B cell (primary cell): ENCODE results near the gene AUP1. TPM values are rescaled to one million over a fixed set of nuclear protein-coding genes. Genes with fewer than 3 reads are reported as not detected.
A peak's percentile ranks its signal among the peaks of the same experiment; 100 is the strongest.

Experiments used
- ATAC-seq: fragments of 200-7000 bp; cut with Tn5 transposase; one replicate; pipeline ENCODE4 v1.10.0; 2021; ENCODE audit warnings: low read depth, mild to moderate bottlenecking, moderate number of reproducible peaks, moderate library complexity
- CTCF ChIA-PET: fragments of 350-600 bp; sonication (Branson Sonifier 250); formaldehyde crosslinking; loops from one replicate; lab custom pipeline; 2021; ENCODE audit warnings: antibody characterized with exemption, inconsistent platforms; lab: Charles Lee
- POLR2A ChIA-PET: fragments of 350-600 bp; sonication (Branson Sonifier 250); formaldehyde crosslinking; loops from one replicate; lab custom pipeline; 2021; ENCODE audit warnings: antibody characterized with exemption; lab: Charles Lee
- DNase-seq: peaks from one replicate; pipeline ENCODE4 v3.0.0; 2013
- H2AFZ ChIP-seq: 2 replicates; pipeline ENCODE4 v1.6.1; 2012; ENCODE audit warnings: mild to moderate bottlenecking, low read depth, low read length; ENCODE audit not compliant: insufficient read depth, poor library complexity, severe bottlenecking
- H3K27ac ChIP-seq, 2 donors: 1 replicate in 1 of 2; 2 replicates in 1 of 2; pipeline ENCODE4 v1.5.1; 2012 to 2013; ENCODE audit warnings: low read length in 2 of 2, mild to moderate bottlenecking in 2 of 2, moderate library complexity in 1 of 2
- H3K27me3 ChIP-seq, 4 experiments: fragments of 200-600 bp in 1 of 4; sonication (generic) in 1 of 4; replicated peaks in 1 of 4; 1 replicate in 2 of 4; 2 replicates in 2 of 4; pipeline versions ENCODE4 v1.6.1 to v1.7.0; 2013 to 2016; ENCODE audit warnings: low read length in 3 of 4, mild to moderate bottlenecking in 2 of 4, mixed read lengths in 1 of 4, moderate library complexity in 1 of 4; ENCODE audit not compliant: insufficient read depth in 4 of 4, control insufficient read depth in 3 of 4; ENCODE audit errors: control extremely low read depth in 1 of 4
- H3K36me3 ChIP-seq, 2 experiments: replicated peaks in 1 of 2; 1 replicate in 1 of 2; 2 replicates in 1 of 2; pipeline versions ENCODE4 v1.6.1 to v1.7.1; 2013; ENCODE audit warnings: low read length in 1 of 2; ENCODE audit not compliant: insufficient read depth in 2 of 2, control insufficient read depth in 1 of 2; ENCODE audit errors: control extremely low read depth in 1 of 2, extremely low read depth in 1 of 2
- H3K4me1 ChIP-seq, 2 donors: fragments of 200-600 bp in 1 of 2; sonication (generic) in 1 of 2; 1 replicate in 1 of 2; 2 replicates in 1 of 2; pipeline versions ENCODE4 v1.5.1 to v1.6.1; 2013 to 2017; ENCODE audit warnings: low read length in 2 of 2; ENCODE audit not compliant: control insufficient read depth in 2 of 2, insufficient read depth in 2 of 2
- H3K4me2 ChIP-seq: replicated peaks from 2 replicates; pipeline ENCODE3; 2012; ENCODE audit warnings: mild to moderate bottlenecking, low read depth, low read length; ENCODE audit not compliant: poor library complexity, severe bottlenecking
- H3K4me3 ChIP-seq, 5 experiments: fragments of 200-600 bp in 1 of 5; sonication (generic) in 1 of 5; 1 replicate in 3 of 5; 2 replicates in 2 of 5; pipeline versions ENCODE4 v1.5.1 to v1.7.0; 2011 to 2016; ENCODE audit warnings: low read length in 4 of 5, mild to moderate bottlenecking in 4 of 5, low read depth in 2 of 5, control low read depth in 1 of 5, moderate library complexity in 1 of 5; ENCODE audit not compliant: insufficient read depth in 1 of 5; ENCODE audit errors: control extremely low read depth in 1 of 5, extremely low read depth in 1 of 5
- H3K79me2 ChIP-seq: fragments of 200-600 bp; sonication (generic); one replicate; pipeline ENCODE4 v1.6.0; 2016; ENCODE audit warnings: low read length; ENCODE audit not compliant: control insufficient read depth, insufficient read depth
- H3K9ac ChIP-seq: fragments of 200-600 bp; sonication (generic); 2 replicates; pipeline ENCODE4 v1.6.1; 2017; ENCODE audit warnings: mild to moderate bottlenecking, low read length, moderate library complexity
- H3K9me3 ChIP-seq, 3 donors: one replicate each; pipeline versions ENCODE4 v1.6.1 to v1.7.1; 2013; ENCODE audit warnings: low read length in 2 of 3; ENCODE audit not compliant: control insufficient read depth in 2 of 3, insufficient read depth in 1 of 3; ENCODE audit errors: control extremely low read depth in 1 of 3
- H4K20me1 ChIP-seq: 2 replicates; pipeline ENCODE4 v1.6.0; 2012; ENCODE audit warnings: mild to moderate bottlenecking, low read length; ENCODE audit not compliant: insufficient read depth, control insufficient read depth, poor library complexity, severe bottlenecking
- H3K27ac Mint-ChIP-seq: one replicate; pipeline ENCODE4 v1.8.0; 2021; ENCODE audit warnings: mixed read lengths
- H3K27me3 Mint-ChIP-seq: one replicate; pipeline ENCODE4 v1.8.0; 2021; ENCODE audit warnings: mixed read lengths
- H3K4me1 Mint-ChIP-seq: one replicate; pipeline ENCODE4 v1.8.0; 2021; ENCODE audit warnings: mixed read lengths
- H3K4me3 Mint-ChIP-seq: one replicate; pipeline ENCODE4 v1.8.0; 2021; ENCODE audit warnings: mixed read lengths
- H3K9me3 Mint-ChIP-seq: one replicate; pipeline ENCODE4 v1.8.0; 2022; ENCODE audit warnings: mixed read lengths; ENCODE audit not compliant: insufficient read depth
- EZH2 ChIP-seq: IDR thresholded peaks from 2 replicates; pipeline ENCODE4 v1.6.1; 2012; ENCODE audit warnings: borderline replicate concordance, low read depth, mild to moderate bottlenecking, moderate library complexity, low read length; ENCODE audit not compliant: insufficient read depth, poor library complexity, severe bottlenecking
- WGBS: methylation state at CpG from one replicate; pipeline ENCODE4 v1.1.5; 2013; ENCODE audit warnings: missing lambda C conversion rate; ENCODE audit not compliant: insufficient coverage; 5-methylcytosine and 5-hydroxymethylcytosine counted together
- intact Hi-C: fragments of 100-400 bp; cut with micrococcal nuclease; formaldehyde crosslinking; loops from one replicate; pipeline ENCODE4 v1.10.0; 2022
- polyA plus RNA-seq: library from polyadenylated mRNA; depleted of rRNA; stranded (reverse); fragments of >200 nt; gene quantifications from 2 replicates; pipeline ENCODE4 v1.2.3, GENCODE V29; 2012
- total RNA-seq, 2 donors: library from RNA; stranded (reverse); fragments of 120-200 nt in 1 of 2; gene quantifications; 1 replicate in 1 of 2; 2 replicates in 1 of 2; pipeline versions ENCODE4 v1.2.3 to v1.2.4, GENCODE V29; 2013 to 2022
- TF ChIP-seq, protein P1 (sequence below): fragments of 200-600 bp; IDR thresholded peaks from one replicate; pipeline ENCODE4 v1.8.0; 2022; ENCODE audit warnings: antibody characterized with exemption, mild to moderate bottlenecking

Gene AUP1
- total and polyA plus RNA-seq, 2 donors (not counting 1 experiment from before 2014, with no cell fraction given) = 201 to 525 TPM

DNA sequence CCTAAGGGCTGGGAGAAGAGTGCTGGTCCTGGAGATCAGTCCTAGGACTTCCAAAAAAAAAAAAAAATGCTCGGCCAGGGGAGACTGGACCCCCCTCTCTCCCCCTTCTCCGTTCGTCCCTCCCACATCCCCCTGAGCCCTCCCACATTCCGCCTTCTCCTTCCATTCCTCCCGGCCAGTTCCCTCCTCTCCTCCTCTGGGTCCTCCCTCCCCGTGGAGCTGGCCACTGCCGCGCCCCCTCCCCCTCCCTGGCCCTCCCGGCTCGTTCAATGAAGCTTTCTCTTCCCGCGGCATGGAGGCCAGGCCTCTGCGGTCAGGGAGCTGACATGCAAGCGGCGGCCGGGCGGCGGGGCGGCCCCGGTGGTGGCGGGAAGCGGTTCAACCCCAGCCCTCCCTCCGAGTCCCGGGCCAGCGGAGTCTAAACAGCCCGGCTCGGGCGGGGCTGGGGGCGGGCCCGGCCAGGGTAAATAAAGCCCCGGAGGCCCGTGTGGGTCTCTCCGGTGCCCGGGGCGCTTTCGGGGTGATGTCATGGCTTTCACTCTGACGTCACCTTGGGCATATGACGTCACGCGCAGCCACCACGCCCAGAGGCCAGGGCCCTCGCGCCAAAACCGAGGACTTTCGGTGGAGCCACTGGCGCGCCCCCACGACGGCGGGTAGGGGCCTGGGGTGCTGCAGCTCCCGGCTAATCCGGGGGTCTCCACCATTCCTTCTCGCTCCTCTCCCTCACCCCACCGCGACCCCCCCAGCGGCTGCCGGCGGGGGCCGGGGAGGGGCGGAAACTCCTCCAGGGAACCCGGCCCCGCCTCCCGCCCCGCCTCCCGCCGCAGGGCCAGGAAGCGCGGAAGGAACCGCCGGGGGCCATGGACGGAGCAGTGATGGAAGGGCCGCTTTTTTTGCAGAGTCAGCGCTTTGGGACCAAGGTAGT is 24.6 kb upstream of the AUP1 start, which contains the start of the genes DOK1 and LOXL3:
Gene DOK1 (plus strand): TSS at position 829 of the 928 bp plus-strand sequence. CDS start 35 bp downstream, at position 864.
Gene LOXL3 (minus strand): TSS at position 51 of the 928 bp plus-strand sequence. CDS start 1,308 bp downstream, outside the sequence.
- Histone ChIP-seq H3K9me3 (no peaks in the 10 kb centered on the region), H3K79me2 (peaks cover 11% of the 10 kb centered on the region), H3K27me3 (peaks cover 0 to 14% (median 8%) of the 10 kb centered on the region in 4 experiments), H3K4me2 (peak within 1 kb of the TSS; percentile 97), H4K20me1 (peaks cover 15% of the 10 kb centered on the region), H3K4me1 (peaks cover 15 to 38% of the 10 kb centered on the region in 2 donors), H3K27ac (peak within 1 kb of the TSS; percentile 64 to 76), H2AFZ (peak within 1 kb of the TSS; percentile 97), H3K4me3 (peak within 1 kb of the TSS; percentile 51 to 99 (median 84)), H3K36me3 (peaks cover 0 to 15% of the 10 kb centered on the region in 2 experiments), H3K9ac (peak within 1 kb of the TSS; percentile 96)
- TF ChIP-seq EZH2 = no peak
- TF ChIP-seq, protein P1, sequence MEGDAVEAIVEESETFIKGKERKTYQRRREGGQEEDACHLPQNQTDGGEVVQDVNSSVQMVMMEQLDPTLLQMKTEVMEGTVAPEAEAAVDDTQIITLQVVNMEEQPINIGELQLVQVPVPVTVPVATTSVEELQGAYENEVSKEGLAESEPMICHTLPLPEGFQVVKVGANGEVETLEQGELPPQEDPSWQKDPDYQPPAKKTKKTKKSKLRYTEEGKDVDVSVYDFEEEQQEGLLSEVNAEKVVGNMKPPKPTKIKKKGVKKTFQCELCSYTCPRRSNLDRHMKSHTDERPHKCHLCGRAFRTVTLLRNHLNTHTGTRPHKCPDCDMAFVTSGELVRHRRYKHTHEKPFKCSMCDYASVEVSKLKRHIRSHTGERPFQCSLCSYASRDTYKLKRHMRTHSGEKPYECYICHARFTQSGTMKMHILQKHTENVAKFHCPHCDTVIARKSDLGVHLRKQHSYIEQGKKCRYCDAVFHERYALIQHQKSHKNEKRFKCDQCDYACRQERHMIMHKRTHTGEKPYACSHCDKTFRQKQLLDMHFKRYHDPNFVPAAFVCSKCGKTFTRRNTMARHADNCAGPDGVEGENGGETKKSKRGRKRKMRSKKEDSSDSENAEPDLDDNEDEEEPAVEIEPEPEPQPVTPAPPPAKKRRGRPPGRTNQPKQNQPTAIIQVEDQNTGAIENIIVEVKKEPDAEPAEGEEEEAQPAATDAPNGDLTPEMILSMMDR = no peak
- CTCF ChIA-PET = interaction anchor here (0.7 to 1.5 kb wide), 6 partner anchors 19 to 321 kb away, joined by 3 to 4 read pairs (median 3); no protein-coding TSS in a partner anchor
- Mint-ChIP-seq H3K27ac (peak within 1 kb of the TSS; percentile 94), H3K4me3 (peak within 1 kb of the TSS; percentile 96), H3K27me3 (no peaks in the 10 kb centered on the region), H3K9me3 (no peaks in the 10 kb centered on the region), H3K4me1 (peaks cover 24% of the 10 kb centered on the region)
- intact Hi-C loops = loop anchor here (1.0 to 10.0 kb wide), 6 partner anchors 24 to 159 kb away; partner anchors contain the start of genes CCDC142, PCGF1, TTC31 and WBP1
- POLR2A ChIA-PET = interaction anchor here (0.7 to 1.0 kb wide), 5 partner anchors 10 to 44 kb away, joined by 3 to 12 read pairs (median 8); partner anchors contain the start of gene TLX2
- DNase-seq (peak; percentile 93), ATAC-seq (peak; percentile 79)
- 1% methylated on average over 71 of the region's 73 CpGs for WGBS
